GM10248 (cell line): Measurements from ENCODE around the gene TNS1.

Experiments used
- CTCF ChIA-PET: fragments of 300-600 bp; sonication (Branson Sonifier 250); formaldehyde crosslinking; extraction: SDS; loops from one replicate; lab custom pipeline; 2021; ENCODE audit warnings: antibody characterized with exemption; lab: Yijun Ruan, JAX
- POLR2A ChIA-PET: fragments of 350-650 bp; sonication (Branson Sonifier 250); formaldehyde crosslinking; extraction: SDS; loops from one replicate; lab custom pipeline; 2020; ENCODE audit warnings: antibody characterized with exemption; lab: Yijun Ruan, JAX
- DNase-seq: peaks from one replicate; pipeline ENCODE4 v3.0.0; 2012; ENCODE audit errors: extremely low spot score
- CTCF ChIP-seq: IDR thresholded peaks from 2 replicates; pipeline ENCODE4 v1.5.1; 2012; ENCODE audit warnings: mild to moderate bottlenecking, low read depth; ENCODE audit errors: extremely low read depth, missing control alignments, control extremely low read depth

Gene TNS1

DNA sequence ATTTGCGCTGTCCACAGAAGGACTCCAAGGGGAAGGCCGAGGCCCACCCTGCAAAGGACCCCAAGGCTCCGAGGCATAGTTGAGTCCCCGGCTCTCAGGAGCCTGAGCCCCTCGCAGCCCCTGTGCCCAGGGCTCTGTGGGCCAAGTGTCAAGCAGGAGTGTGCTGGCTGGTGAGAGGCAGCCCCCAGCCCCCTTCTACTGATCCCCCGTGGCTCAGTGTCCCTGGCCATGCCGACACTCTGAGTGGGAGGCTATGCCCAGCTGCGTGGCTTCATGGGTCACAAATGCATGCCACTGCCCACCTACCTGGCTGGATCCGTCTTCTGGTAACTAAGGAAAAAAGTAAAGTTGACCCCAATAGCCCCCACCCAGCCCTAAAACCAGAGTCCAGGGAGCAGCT, 172.7 kb downstream of the TNS1 start:
- ChIA-PET POLR2A (no interaction called here), CTCF (no interaction called here)
- DNase-seq: no peak
- TF ChIP-seq CTCF: no peak

DNA sequence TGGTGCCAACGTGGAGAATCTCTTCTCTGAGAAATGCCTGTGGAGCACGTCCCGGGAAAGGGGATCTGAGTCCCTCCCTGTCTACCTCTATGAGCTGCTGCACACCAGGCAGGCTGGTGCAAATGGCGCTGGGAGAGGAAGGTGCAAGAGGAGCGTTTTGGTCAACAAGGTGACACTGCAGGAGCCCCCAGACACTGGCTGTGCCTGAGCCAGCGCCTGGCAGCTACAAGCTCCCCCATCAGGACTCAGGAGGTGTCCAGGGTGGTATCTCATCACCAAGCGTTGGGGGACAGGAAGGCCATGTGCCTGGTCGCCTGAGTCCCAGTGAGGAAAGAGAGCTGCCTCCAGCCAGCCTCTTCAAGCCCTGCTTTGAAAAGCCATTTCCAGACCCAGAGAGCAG, 173.4 kb downstream of the TNS1 start:
- ChIA-PET POLR2A (no interaction called here), CTCF (no interaction called here)
- DNase-seq: no peak
- TF ChIP-seq CTCF: no peak

- no peak for TF ChIP-seq CTCF
- POLR2A ChIA-PET: no interaction called here
- no peak for DNase-seq
- CTCF ChIA-PET: no interaction called here
Observed at GRCh38 chr2:217828336-217828735, 174.5 kb downstream of the TNS1 start.

- no peak for TF ChIP-seq CTCF
- POLR2A ChIA-PET: no interaction called here
- no peak for DNase-seq
- CTCF ChIA-PET: interaction anchor here (1.2 kb wide), 1 partner anchor 42 kb away, joined by 7 read pairs; no protein-coding TSS in a partner anchor
Observed at GRCh38 chr2:217827430-217828201, 175.2 kb downstream of the TNS1 start.

- no peak for DNase-seq
- no peak for TF ChIP-seq CTCF
- ChIA-PET POLR2A (no interaction called here), CTCF (interaction anchor here (1.2 kb wide), 1 partner anchor 41 kb away, joined by 7 read pairs; no protein-coding TSS in a partner anchor)
Observed at GRCh38 chr2:217826991-217827390, 175.8 kb downstream of the TNS1 start.

DNA sequence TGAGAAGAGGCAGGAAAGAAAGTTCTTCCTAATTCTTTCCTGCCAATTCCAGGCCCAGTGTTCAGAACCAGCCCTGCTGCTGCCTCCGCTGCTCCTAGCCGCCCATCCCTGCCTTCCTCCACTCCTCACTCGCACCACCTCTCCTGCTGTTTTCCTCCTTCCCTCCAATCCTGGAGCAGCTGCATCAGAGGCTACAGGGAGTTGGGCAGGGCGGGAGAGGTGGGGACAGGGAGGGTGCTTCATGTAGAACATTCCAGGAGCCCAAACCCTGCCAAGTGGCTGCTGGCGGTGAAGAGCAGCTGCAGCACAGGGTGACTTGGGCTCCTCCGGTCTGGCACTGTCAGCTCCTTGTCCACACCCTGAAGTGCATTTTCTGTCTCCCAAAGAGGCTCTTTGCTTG, 176.3 kb downstream of the TNS1 start:
- CTCF ChIA-PET: interaction anchor here (1.2 kb wide), 1 partner anchor 41 kb away, joined by 7 read pairs; no protein-coding TSS in a partner anchor
- no peak for DNase-seq
- TF ChIP-seq CTCF: no peak
- POLR2A ChIA-PET: no interaction called here
